Right atrium auricular region (tissue), 2 donors: Measurements from ENCODE around the gene ZNF182. TPM values are rescaled to one million over a fixed set of nuclear protein-coding genes. Genes with fewer than 3 reads are reported as not detected.
A peak's percentile ranks its signal among the peaks of the same experiment; 100 is the strongest.
"Not testable (repeated sequence)": the region's sequence is repeated elsewhere in the genome, so short reads cannot be mapped to it uniquely, and the experiment has no call there.

ENCODE experiments used
- DNase-seq: peaks from one replicate; pipeline ENCODE4 v3.0.0-alpha.2; 2019; ENCODE audit warnings: low spot score
- H3K27ac ChIP-seq, 2 donors: fragments of 200-600 bp; sonication (generic); 1 replicate in 1 of 2; 2 replicates in 1 of 2; pipeline ENCODE4 v1.5.1; 2016 to 2019
- H3K27me3 ChIP-seq, 2 donors: fragments of 200-600 bp; sonication (generic); one replicate each; pipeline versions ENCODE4 v1.5.1 to v1.6.0; 2017 to 2019
- H3K36me3 ChIP-seq: fragments of 200-600 bp; sonication (generic); one replicate; pipeline ENCODE4 v1.5.1; 2016
- H3K4me1 ChIP-seq, 2 donors: fragments of 200-600 bp; sonication (generic); one replicate each; pipeline versions ENCODE4 v1.5.1 to v1.6.0; 2017 to 2019
- H3K4me3 ChIP-seq, 2 donors: fragments of 200-600 bp; sonication (generic); 1 replicate in 1 of 2; 2 replicates in 1 of 2; pipeline ENCODE4 v1.5.1; 2017 to 2019; ENCODE audit warnings: mild to moderate bottlenecking in 1 of 2, moderate library complexity in 1 of 2
- H3K9me3 ChIP-seq, 2 donors: fragments of 200-600 bp; sonication (generic); one replicate each; pipeline ENCODE4 v1.5.1; 2019
- CTCF ChIP-seq, 2 donors: fragments of 200-600 bp; sonication (generic); IDR thresholded peaks; one replicate each; pipeline ENCODE4 v1.5.1; 2019; ENCODE audit warnings: antibody characterized with exemption in 2 of 2
- total RNA-seq, 2 donors: library from RNA; depleted of rRNA; stranded (reverse); fragments of >200 nt; gene quantifications; one replicate each; pipeline ENCODE4 v1.1.0, GENCODE V29; 2016

Gene ZNF182
- total RNA-seq, 2 donors from 2014 or later, result 2.0 to 2.4 TPM

- no peak overlapping the region for H3K4me3 ChIP-seq
- H3K36me3 ChIP-seq, result no peaks in the 10 kb centered on the region
- peaks cover 0 to 11% of the 10 kb centered on the region in 2 donors for H3K4me1 ChIP-seq
- no peak for TF ChIP-seq CTCF (IDR thresholded peaks at IDR 0.05)
- DNase-seq, result no peak
- H3K27ac ChIP-seq, result no peak overlapping the region
- H3K9me3 ChIP-seq, result no peaks in the 10 kb centered on the region
- no peaks in the 10 kb centered on the region for H3K27me3 ChIP-seq
Observed at GRCh38 chrX:48030237-48030636, 26.4 kb upstream of the ZNF182 start.

GRCh38 chrX:48028091-48028490 is 24.3 kb upstream of the ZNF182 start:
- H3K4me1 ChIP-seq, result peaks cover 0 to 11% of the 10 kb centered on the region in 2 donors
- no peak overlapping the region for H3K27ac ChIP-seq
- H3K4me3 ChIP-seq, result no peak overlapping the region
- DNase-seq, result no peak
- H3K27me3 ChIP-seq, result no peaks in the 10 kb centered on the region
- no peaks in the 10 kb centered on the region for H3K9me3 ChIP-seq
- TF ChIP-seq CTCF (IDR thresholded peaks at IDR 0.05), result no peak
- H3K36me3 ChIP-seq, result no peaks in the 10 kb centered on the region

- H3K9me3 ChIP-seq, H3K4me3 ChIP-seq, DNase-seq, H3K27me3 ChIP-seq, H3K36me3 ChIP-seq, H3K27ac ChIP-seq: not testable (repeated sequence)
- H3K4me1 ChIP-seq, result peaks cover 0 to 11% of the 10 kb centered on the region in 2 donors
Observed at GRCh38 chrX:48027545-48027944, 23.8 kb upstream of the ZNF182 start.

GRCh38 chrX:48025561-48025960 is 21.8 kb upstream of the ZNF182 start:
- DNase-seq, result no peak
- peak in 1 of 2 donors; percentile 77 for TF ChIP-seq CTCF (IDR thresholded peaks at IDR 0.05)
- Histone ChIP-seq H3K27ac (no peak overlapping the region), H3K9me3 (peaks cover 0 to 4% of the 10 kb centered on the region in 2 donors), H3K27me3 (no peaks in the 10 kb centered on the region), H3K4me3 (no peak overlapping the region), H3K4me1 (peaks cover 0 to 13% of the 10 kb centered on the region in 2 donors), H3K36me3 (no peaks in the 10 kb centered on the region)

GRCh38 chrX:48022738-48023137 is 18.9 kb upstream of the ZNF182 start:
- H3K4me1 ChIP-seq, result peaks cover 0 to 15% of the 10 kb centered on the region in 2 donors
- no peaks in the 10 kb centered on the region for H3K27me3 ChIP-seq
- peaks cover 0 to 4% of the 10 kb centered on the region in 2 donors for H3K9me3 ChIP-seq
- no peak for DNase-seq
- no peak for TF ChIP-seq CTCF (IDR thresholded peaks at IDR 0.05)
- H3K4me3 ChIP-seq, result no peak overlapping the region
- no peaks in the 10 kb centered on the region for H3K36me3 ChIP-seq
- no peak overlapping the region for H3K27ac ChIP-seq

GRCh38 chrX:48022100-48022499 is 18.3 kb upstream of the ZNF182 start:
- no peaks in the 10 kb centered on the region for H3K27me3 ChIP-seq
- DNase-seq, result no peak
- H3K27ac ChIP-seq, result peak overlapping the region in 1 of 2 donors; percentile 82
- no peak for TF ChIP-seq CTCF (IDR thresholded peaks at IDR 0.05)
- peak overlapping the region in 1 of 2 donors; percentile 52 for H3K4me3 ChIP-seq
- H3K4me1 ChIP-seq, result peaks cover 0 to 15% of the 10 kb centered on the region in 2 donors
- H3K36me3 ChIP-seq, result no peaks in the 10 kb centered on the region
- peaks cover 0 to 4% of the 10 kb centered on the region in 2 donors for H3K9me3 ChIP-seq
